WI38 (cell line): ENCODE measurements around the gene RET.

Source experiments
- H3K4me3 ChIP-seq: 2 replicates; pipeline ENCODE4 v1.5.1; 2011; ENCODE audit warnings: low read depth, mild to moderate bottlenecking, control low read depth, low read length
- CTCF ChIP-seq: IDR thresholded peaks from 2 replicates; pipeline ENCODE4 v1.5.1; 2012; ENCODE audit warnings: low read depth, mild to moderate bottlenecking, control low read depth, low read length

The RET gene

GRCh38 chr10:43062402-43063160 lies 14.3 kb upstream of the RET start:
- no peak overlapping the region for H3K4me3 ChIP-seq
- TF ChIP-seq CTCF, result no peak

GRCh38 chr10:43064331-43065075 lies 12.4 kb upstream of the RET start:
- H3K4me3 ChIP-seq, result no peak overlapping the region
- no peak for TF ChIP-seq CTCF

- no peak overlapping the region for H3K4me3 ChIP-seq
- no peak for TF ChIP-seq CTCF
These were observed 11.6 kb upstream of the RET start for GRCh38 chr10:43065234-43065633.

- no peak overlapping the region for H3K4me3 ChIP-seq
- no peak for TF ChIP-seq CTCF
These were observed 11.1 kb upstream of the RET start for GRCh38 chr10:43065761-43066160.

- no peak for TF ChIP-seq CTCF
- H3K4me3 ChIP-seq, result no peak overlapping the region
These were observed 10.4 kb upstream of the RET start for GRCh38 chr10:43066481-43066880.

- TF ChIP-seq CTCF, result no peak
- no peak overlapping the region for H3K4me3 ChIP-seq
These were observed 9.3 kb upstream of the RET start for GRCh38 chr10:43067391-43068135.

GRCh38 chr10:43068136-43068395 lies 8.8 kb upstream of the RET start:
- no peak overlapping the region for H3K4me3 ChIP-seq
- no peak for TF ChIP-seq CTCF
